Type B pancreatic cell (in vitro differentiated cells): ENCODE data around the gene AATK. TPM values are rescaled to one million over a fixed set of nuclear protein-coding genes. Genes with fewer than 3 reads are reported as not detected.

ENCODE experiments used
- DNase-seq: peaks from one replicate; pipeline ENCODE4 v3.0.0; 2021; ENCODE audit warnings: mixed read lengths; ENCODE audit not compliant: unreplicated experiment; ENCODE audit errors: extremely low spot score
- H3K27ac Mint-ChIP-seq: 2 replicates; pipeline ENCODE4 v1.8.0; 2021; ENCODE audit warnings: mild to moderate bottlenecking, mixed read lengths
- H3K27me3 Mint-ChIP-seq: 2 replicates; pipeline ENCODE4 v1.8.0; 2021; ENCODE audit warnings: mixed read lengths
- H3K36me3 Mint-ChIP-seq: 2 replicates; pipeline ENCODE4 v1.8.0; 2021; ENCODE audit warnings: mixed read lengths
- H3K4me1 Mint-ChIP-seq: one replicate; pipeline ENCODE4 v1.8.0; 2021; ENCODE audit warnings: mixed read lengths; ENCODE audit not compliant: unreplicated experiment
- H3K4me3 Mint-ChIP-seq: 2 replicates; pipeline ENCODE4 v1.8.0; 2021; ENCODE audit warnings: mild to moderate bottlenecking, mixed read lengths
- H3K9me3 Mint-ChIP-seq: 2 replicates; pipeline ENCODE4 v1.8.0; 2021; ENCODE audit warnings: mixed read lengths
- total RNA-seq: library from RNA; stranded (reverse); gene quantifications from 2 replicates; pipeline ENCODE4 v1.2.1, GENCODE V29; 2021; ENCODE audit warnings: low replicate concordance
- TF ChIP-seq, protein P1 (sequence below): fragments of 200-600 bp; sonication (generic); conservative IDR thresholded peaks from 2 replicates; pipeline ENCODE4 v1.5.0; 2021; ENCODE audit warnings: antibody characterized with exemption, mild to moderate bottlenecking

The AATK gene
- total RNA-seq, 1 donor from 2014 or later = 6.4 TPM

DNA sequence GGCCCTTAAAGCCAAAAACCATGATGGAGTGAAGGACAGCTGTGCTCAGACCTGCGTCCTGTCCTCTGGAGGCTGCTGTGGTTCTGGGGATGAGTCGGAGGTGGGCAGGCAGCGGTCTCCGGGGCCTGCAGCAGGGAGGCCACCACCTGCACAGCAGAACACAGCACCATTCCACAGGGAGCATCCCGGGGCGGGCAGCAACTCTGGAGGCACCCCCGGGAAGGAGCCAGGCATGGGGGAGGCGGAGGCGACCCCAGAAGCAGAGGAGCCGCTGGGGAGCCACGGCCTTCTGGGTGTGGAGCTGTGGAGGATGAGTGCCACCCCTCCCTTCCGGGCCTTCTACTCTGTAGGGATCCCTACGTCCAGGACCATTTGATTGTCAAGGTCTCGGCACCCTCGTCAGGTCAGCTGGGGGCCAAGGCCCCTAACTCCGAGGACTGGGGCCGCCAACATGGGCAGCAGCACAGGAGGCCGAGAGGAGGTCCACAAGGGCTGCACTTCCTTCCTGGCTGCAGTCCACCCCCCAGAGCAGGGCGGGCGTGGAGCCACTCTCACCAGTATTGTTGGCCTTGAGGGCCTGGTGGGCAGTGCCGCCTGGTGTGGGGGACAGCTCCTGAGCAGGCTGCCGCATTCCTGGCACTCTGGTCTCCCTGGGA is 32.9 kb upstream of the AATK start:
- TF ChIP-seq, protein P1, sequence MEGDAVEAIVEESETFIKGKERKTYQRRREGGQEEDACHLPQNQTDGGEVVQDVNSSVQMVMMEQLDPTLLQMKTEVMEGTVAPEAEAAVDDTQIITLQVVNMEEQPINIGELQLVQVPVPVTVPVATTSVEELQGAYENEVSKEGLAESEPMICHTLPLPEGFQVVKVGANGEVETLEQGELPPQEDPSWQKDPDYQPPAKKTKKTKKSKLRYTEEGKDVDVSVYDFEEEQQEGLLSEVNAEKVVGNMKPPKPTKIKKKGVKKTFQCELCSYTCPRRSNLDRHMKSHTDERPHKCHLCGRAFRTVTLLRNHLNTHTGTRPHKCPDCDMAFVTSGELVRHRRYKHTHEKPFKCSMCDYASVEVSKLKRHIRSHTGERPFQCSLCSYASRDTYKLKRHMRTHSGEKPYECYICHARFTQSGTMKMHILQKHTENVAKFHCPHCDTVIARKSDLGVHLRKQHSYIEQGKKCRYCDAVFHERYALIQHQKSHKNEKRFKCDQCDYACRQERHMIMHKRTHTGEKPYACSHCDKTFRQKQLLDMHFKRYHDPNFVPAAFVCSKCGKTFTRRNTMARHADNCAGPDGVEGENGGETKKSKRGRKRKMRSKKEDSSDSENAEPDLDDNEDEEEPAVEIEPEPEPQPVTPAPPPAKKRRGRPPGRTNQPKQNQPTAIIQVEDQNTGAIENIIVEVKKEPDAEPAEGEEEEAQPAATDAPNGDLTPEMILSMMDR = no peak
- Mint-ChIP-seq H3K4me3 (no peak overlapping the region), H3K27me3 (no peaks in the 10 kb centered on the region), H3K4me1 (no peaks in the 10 kb centered on the region), H3K9me3 (no peaks in the 10 kb centered on the region), H3K36me3 (no peaks in the 10 kb centered on the region), H3K27ac (no peak overlapping the region)
- DNase-seq = no peak

GRCh38 chr17:81197831-81198490 is 31.9 kb upstream of the AATK start:
- DNase-seq = no peak
- TF ChIP-seq, protein P1 = no peak
- Mint-ChIP-seq H3K9me3 (no peaks in the 10 kb centered on the region), H3K27me3 (no peaks in the 10 kb centered on the region), H3K27ac (no peak overlapping the region), H3K4me3 (no peak overlapping the region), H3K36me3 (no peaks in the 10 kb centered on the region), H3K4me1 (no peaks in the 10 kb centered on the region)

DNA sequence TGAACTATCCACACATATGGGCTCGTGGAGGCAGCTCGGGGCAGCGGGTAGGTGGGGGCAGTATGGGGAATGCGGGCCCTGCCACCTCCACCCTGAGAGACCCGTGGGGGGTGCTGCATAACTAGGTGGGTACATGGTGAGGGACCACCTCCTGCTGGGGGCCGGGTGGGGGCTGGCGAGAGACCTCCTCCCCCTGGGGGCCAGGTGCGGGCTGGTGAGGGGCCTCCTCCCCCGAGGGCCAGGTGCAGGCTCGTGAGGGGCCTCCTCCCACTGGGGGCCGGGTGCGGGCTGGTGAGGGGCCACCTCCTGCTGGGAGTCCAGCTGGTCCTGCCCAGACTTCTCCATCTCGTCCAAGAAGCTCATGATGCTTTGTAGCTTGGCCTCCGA is 31.4 kb upstream of the AATK start:
- Mint-ChIP-seq H3K9me3 (no peaks in the 10 kb centered on the region), H3K27ac (no peak overlapping the region), H3K4me3 (no peak overlapping the region), H3K4me1 (no peaks in the 10 kb centered on the region), H3K27me3 (no peaks in the 10 kb centered on the region), H3K36me3 (no peaks in the 10 kb centered on the region)
- TF ChIP-seq, protein P1 = no peak
- no peak for DNase-seq

DNA sequence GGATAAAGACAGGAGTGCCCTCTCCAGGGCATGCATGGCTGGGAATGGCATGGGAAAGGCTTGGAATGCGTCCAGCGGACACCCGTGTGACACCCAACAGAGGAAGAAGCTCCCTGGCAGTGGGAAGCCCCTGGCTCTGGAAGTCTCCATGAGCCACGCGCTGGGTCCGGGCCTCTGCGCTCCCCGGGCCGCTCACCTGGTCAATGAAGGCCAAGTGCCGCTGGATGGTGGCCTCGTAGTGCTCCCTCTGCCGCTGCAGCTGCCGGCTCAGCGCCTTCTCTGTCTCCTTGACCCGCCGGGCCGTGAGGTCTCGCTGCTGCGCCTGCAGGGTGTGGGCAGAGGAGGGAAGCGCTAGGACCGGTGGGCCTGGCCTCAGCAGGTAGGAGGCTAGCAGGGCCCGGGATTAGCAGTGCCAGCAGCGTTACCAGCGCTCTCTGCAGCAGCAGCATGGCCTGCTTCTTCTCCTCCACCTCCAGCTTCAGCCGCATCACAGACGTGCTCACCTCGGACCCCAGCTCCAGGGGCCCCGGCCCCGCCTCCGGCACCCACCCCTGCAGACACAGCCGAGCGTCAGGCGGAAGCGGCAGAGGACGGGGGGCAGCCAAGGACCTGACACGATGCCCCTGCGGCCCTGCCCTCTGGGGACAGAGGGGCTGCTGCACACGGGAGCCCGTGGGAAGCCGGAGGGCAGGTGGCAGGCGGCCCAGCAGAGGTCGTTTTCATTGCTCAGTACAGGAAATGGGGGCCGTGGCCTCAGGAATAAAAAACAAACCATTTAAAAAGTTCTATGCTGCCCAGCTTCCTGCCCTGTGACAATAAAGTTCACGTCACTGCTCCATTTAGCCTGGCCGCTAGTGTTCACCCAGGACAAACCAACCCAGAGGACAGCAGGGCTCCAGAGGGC is 30.7 kb upstream of the AATK start:
- no peak overlapping the region for H3K4me3 Mint-ChIP-seq
- no peaks in the 10 kb centered on the region for H3K4me1 Mint-ChIP-seq
- no peak for DNase-seq
- H3K36me3 Mint-ChIP-seq = no peaks in the 10 kb centered on the region
- H3K27ac Mint-ChIP-seq = no peak overlapping the region
- TF ChIP-seq, protein P1 = no peak
- H3K27me3 Mint-ChIP-seq = no peaks in the 10 kb centered on the region
- H3K9me3 Mint-ChIP-seq = no peaks in the 10 kb centered on the region

GRCh38 chr17:81195941-81196495 is 30.0 kb upstream of the AATK start:
- no peaks in the 10 kb centered on the region for H3K4me1 Mint-ChIP-seq
- no peaks in the 10 kb centered on the region for H3K36me3 Mint-ChIP-seq
- no peak overlapping the region for H3K4me3 Mint-ChIP-seq
- no peak overlapping the region for H3K27ac Mint-ChIP-seq
- DNase-seq = no peak
- H3K9me3 Mint-ChIP-seq = no peaks in the 10 kb centered on the region
- TF ChIP-seq, protein P1 = no peak
- no peaks in the 10 kb centered on the region for H3K27me3 Mint-ChIP-seq
